Psoas muscle (tissue), 8 donors: ENCODE results near the gene VANGL1. TPM values are rescaled to one million over a fixed set of nuclear protein-coding genes. Genes with fewer than 3 reads are reported as not detected.
A peak's percentile ranks its signal among the peaks of the same experiment; 100 is the strongest.

Experiments used
- ATAC-seq, 4 donors: fragments of 200-7000 bp; cut with Tn5 transposase; one replicate each; pipeline ENCODE4 v1.9.1; 2020; ENCODE audit warnings: moderate library complexity in 3 of 4, mild to moderate bottlenecking in 2 of 4
- DNase-seq, 2 donors: peaks; one replicate each; pipeline ENCODE4 v3.0.0-alpha.2; 2020
- H3K27ac ChIP-seq: fragments of 200-600 bp; one replicate; pipeline ENCODE4 v1.8.0; 2022
- H3K27me3 ChIP-seq, 3 donors: fragments of 200-600 bp in 1 of 3; one replicate each; pipeline versions ENCODE4 v1.6.1 to v1.8.0; 2013 to 2022; ENCODE audit warnings: low read length in 2 of 3, mild to moderate bottlenecking in 2 of 3, moderate library complexity in 1 of 3; ENCODE audit not compliant: insufficient read depth in 3 of 3
- H3K36me3 ChIP-seq, 2 donors: fragments of 200-600 bp in 1 of 2; one replicate each; pipeline versions ENCODE4 v1.6.1 to v1.8.0; 2013 to 2022; ENCODE audit warnings: low read depth in 1 of 2, mild to moderate bottlenecking in 1 of 2, moderate library complexity in 1 of 2; ENCODE audit not compliant: insufficient read depth in 1 of 2
- H3K4me1 ChIP-seq: fragments of 200-600 bp; one replicate; pipeline ENCODE4 v1.8.0; 2022
- H3K4me3 ChIP-seq: fragments of 200-600 bp; one replicate; pipeline ENCODE4 v1.8.0; 2022; ENCODE audit warnings: mild to moderate bottlenecking
- H3K9me3 ChIP-seq: fragments of 200-600 bp; one replicate; pipeline ENCODE4 v1.8.0; 2022
- WGBS, 3 donors: extraction: QIAGEN DNeasy Blood & Tissue Kit; methylation state at CpG; one replicate each; pipeline versions ENCODE4 v1.1.6 to v1.1.7; 2013; 5-methylcytosine and 5-hydroxymethylcytosine counted together
- intact Hi-C, 2 donors: fragments of 100-400 bp; cut with DNase I; formaldehyde crosslinking; loops; one replicate each; pipeline versions ENCODE4 v1.11.0 to v1.14.2; 2022
- polyA plus RNA-seq, 3 donors: library from polyadenylated mRNA; stranded (reverse); fragments of 200-250 nt; gene quantifications; one replicate each; pipeline ENCODE4 v1.2.3, GENCODE V29; 2013
- total RNA-seq, 4 donors: library from RNA; stranded (reverse); fragmentation: NEBNext Ultra II Directional in 2 of 4; extraction: Animal tissue kit (Norgen Biotek cat#: 25700) in 2 of 4; gene quantifications; one replicate each; pipeline versions ENCODE4 v1.2.1 to v1.2.4, GENCODE V29; 2021 to 2023
- TF ChIP-seq, protein P1 (sequence below): fragments of 200-600 bp; IDR thresholded peaks from one replicate; pipeline ENCODE4 v1.8.0; 2022; ENCODE audit warnings: antibody characterized with exemption
- donor health status: healthy with polysubstance abuse.
- donor health status: DM: no; HTN: no; CAD: no; lungs with moderate emphysema.
- donor health status: Bipolar disorder and iron deficiency.
- donor health status: healthy.
- donor health status: DM: yes; HTN: yes; CAD: no.
- donor health status: DM: no; HTN: no; CAD: no.
- donor health status: DM: no; HTN: no; CAD: no.
- donor health status: DM: yes; HTN: yes; CAD: no.

VANGL1 gene
- total and polyA plus RNA-seq, 7 donors, result 0.48 to 2.4 (median 1.2) TPM

- Histone ChIP-seq H3K36me3 (peaks cover 0 to 5% of the 10 kb centered on the region in 2 donors), H3K9me3 (no peaks in the 10 kb centered on the region), H3K4me3 (no peak overlapping the region), H3K27ac (no peak overlapping the region), H3K27me3 (no peaks in the 10 kb centered on the region), H3K4me1 (peaks cover 13% of the 10 kb centered on the region)
- TF ChIP-seq, protein P1, sequence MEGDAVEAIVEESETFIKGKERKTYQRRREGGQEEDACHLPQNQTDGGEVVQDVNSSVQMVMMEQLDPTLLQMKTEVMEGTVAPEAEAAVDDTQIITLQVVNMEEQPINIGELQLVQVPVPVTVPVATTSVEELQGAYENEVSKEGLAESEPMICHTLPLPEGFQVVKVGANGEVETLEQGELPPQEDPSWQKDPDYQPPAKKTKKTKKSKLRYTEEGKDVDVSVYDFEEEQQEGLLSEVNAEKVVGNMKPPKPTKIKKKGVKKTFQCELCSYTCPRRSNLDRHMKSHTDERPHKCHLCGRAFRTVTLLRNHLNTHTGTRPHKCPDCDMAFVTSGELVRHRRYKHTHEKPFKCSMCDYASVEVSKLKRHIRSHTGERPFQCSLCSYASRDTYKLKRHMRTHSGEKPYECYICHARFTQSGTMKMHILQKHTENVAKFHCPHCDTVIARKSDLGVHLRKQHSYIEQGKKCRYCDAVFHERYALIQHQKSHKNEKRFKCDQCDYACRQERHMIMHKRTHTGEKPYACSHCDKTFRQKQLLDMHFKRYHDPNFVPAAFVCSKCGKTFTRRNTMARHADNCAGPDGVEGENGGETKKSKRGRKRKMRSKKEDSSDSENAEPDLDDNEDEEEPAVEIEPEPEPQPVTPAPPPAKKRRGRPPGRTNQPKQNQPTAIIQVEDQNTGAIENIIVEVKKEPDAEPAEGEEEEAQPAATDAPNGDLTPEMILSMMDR, result no peak
- WGBS, 3 donors, result 92 to 93% (median 92%) methylated on average over 6 of the region's 6 CpGs
- no peak for DNase-seq
- intact Hi-C loops, result no loop called here
- peak in 2 of 4 donors; percentile 12 to 17 for ATAC-seq
These were observed 24.4 kb downstream of the VANGL1 start for GRCh38 chr1:115666206-115666605.

DNA sequence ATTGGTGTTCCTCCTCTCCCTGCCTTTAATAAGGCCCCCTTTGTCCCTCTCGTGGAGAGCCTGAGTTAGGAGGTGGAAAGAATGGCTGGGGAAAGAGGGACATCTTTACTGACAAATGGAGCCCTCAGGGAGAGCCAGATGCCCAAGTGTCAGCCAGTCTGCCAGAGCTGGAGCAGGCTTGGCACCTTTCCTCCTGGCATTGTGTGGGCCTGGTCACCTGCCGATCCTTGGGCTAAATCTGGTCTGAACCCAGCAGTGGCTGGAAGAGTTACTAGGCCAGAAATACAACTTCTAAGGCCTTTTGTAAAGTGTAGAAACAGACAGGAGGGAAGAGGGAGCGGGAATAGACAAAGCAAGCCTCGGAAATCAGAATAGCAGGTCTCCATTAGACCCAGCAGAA, 24.9 kb downstream of the VANGL1 start:
- 44 to 60% (median 47%) methylated on average over 4 of the region's 4 CpGs for WGBS, 3 donors
- Histone ChIP-seq H3K27ac (peak overlapping the region; percentile 48), H3K4me1 (peaks cover 13% of the 10 kb centered on the region), H3K27me3 (no peaks in the 10 kb centered on the region), H3K36me3 (peaks cover 0 to 5% of the 10 kb centered on the region in 2 donors), H3K9me3 (no peaks in the 10 kb centered on the region), H3K4me3 (no peak overlapping the region)
- intact Hi-C loops, result no loop called here
- TF ChIP-seq, protein P1, result no peak
- ATAC-seq (peak; percentile 87 to 97 (median 90)), DNase-seq (peak; percentile 45 to 84)

GRCh38 chr1:115668579-115668978, 26.8 kb downstream of the VANGL1 start:
- ATAC-seq, result no peak
- intact Hi-C loops, result no loop called here
- DNase-seq, result no peak
- peaks cover 13% of the 10 kb centered on the region for H3K4me1 ChIP-seq
- H3K36me3 ChIP-seq, result peaks cover 0 to 5% of the 10 kb centered on the region in 2 donors
- no peaks in the 10 kb centered on the region for H3K9me3 ChIP-seq
- 76 to 92% (median 90%) methylated on average over 1 of the region's 1 CpG for WGBS, 3 donors
- no peak overlapping the region for H3K4me3 ChIP-seq
- no peak overlapping the region for H3K27ac ChIP-seq
- TF ChIP-seq, protein P1, result no peak
- H3K27me3 ChIP-seq, result no peaks in the 10 kb centered on the region

DNA sequence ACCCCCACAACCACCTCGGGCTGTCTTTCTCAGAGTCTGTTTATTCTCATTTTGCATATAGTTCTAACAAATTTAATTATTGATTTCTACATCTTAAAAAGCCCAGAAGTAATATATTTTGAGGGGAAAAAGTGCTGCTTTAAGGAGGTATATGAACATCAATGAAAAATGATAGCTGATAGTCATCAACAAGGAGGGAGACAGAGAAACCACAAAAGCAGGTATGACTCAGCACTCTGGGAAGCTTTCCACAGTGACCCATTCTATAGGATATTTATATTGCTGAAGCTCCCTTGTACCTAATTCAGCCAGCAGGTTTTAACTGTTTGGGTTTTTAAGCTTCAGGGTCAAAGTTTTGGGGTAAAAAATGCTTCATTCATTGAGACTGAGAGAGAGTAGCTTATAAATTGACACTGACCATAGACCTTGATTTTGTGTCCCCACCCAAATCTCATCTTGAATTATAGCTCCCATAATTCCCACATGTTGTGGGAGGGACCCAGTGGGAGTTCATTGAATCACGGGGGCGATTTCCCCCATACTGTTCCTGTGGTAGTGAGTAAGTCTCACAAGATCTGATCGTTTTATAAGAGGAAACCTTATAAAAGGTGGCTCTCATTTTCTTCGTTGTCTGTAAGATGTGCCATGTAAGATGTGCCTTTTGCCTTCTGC, 27.4 kb downstream of the VANGL1 start:
- intact Hi-C loops, result no loop called here
- 95 to 97% (median 96%) methylated on average over 5 of the region's 5 CpGs for WGBS, 3 donors
- Histone ChIP-seq H3K9me3 (no peaks in the 10 kb centered on the region), H3K4me3 (no peak overlapping the region), H3K27ac (no peak overlapping the region), H3K27me3 (no peaks in the 10 kb centered on the region), H3K36me3 (peaks cover 0 to 3% of the 10 kb centered on the region in 2 donors), H3K4me1 (peaks cover 13% of the 10 kb centered on the region)
- TF ChIP-seq, protein P1, result no peak
- DNase-seq (no peak), ATAC-seq (no peak)

- DNase-seq, result no peak
- intact Hi-C loops, result no loop called here
- TF ChIP-seq, protein P1, result no peak
- no peak overlapping the region for H3K4me3 ChIP-seq
- 81 to 95% (median 92%) methylated on average over 1 of the region's 1 CpG for WGBS, 3 donors
- no peaks in the 10 kb centered on the region for H3K9me3 ChIP-seq
- no peaks in the 10 kb centered on the region for H3K27me3 ChIP-seq
- ATAC-seq, result no peak
- no peak overlapping the region for H3K27ac ChIP-seq
- H3K36me3 ChIP-seq, result no peaks in the 10 kb centered on the region
- H3K4me1 ChIP-seq, result peaks cover 13% of the 10 kb centered on the region
These were observed 28.1 kb downstream of the VANGL1 start for GRCh38 chr1:115669886-115670285.
